HEK293 (cell line): ENCODE data around the gene RSRC1.

Source experiments
- GFI1B ChIP-seq: fragments of 450-650 bp; formaldehyde crosslinking; IDR thresholded peaks from 2 replicates; pipeline ENCODE4 v1.5.1; 2016; ENCODE audit warnings: missing biosample characterization, missing genetic modification characterization
- GLIS1 ChIP-seq: fragments of 450-650 bp; formaldehyde crosslinking; IDR thresholded peaks from 2 replicates; pipeline ENCODE4 v1.5.1; 2016; ENCODE audit warnings: missing biosample characterization, missing genetic modification characterization
- HOXA7 ChIP-seq: sonication (generic); formaldehyde crosslinking; IDR thresholded peaks from 2 replicates; pipeline ENCODE4 v1.8.1; 2022; ENCODE audit warnings: missing genetic modification reagents, borderline replicate concordance
- KLF1 ChIP-seq: fragments of 450-650 bp; formaldehyde crosslinking; IDR thresholded peaks from 2 replicates; pipeline ENCODE4 v1.5.1; 2016; ENCODE audit warnings: missing biosample characterization, missing genetic modification characterization
- MEIS1 ChIP-seq: sonication (generic); formaldehyde crosslinking; IDR thresholded peaks from 2 replicates; pipeline ENCODE4 v1.8.1; 2022; ENCODE audit warnings: missing genetic modification reagents, mild to moderate bottlenecking, borderline replicate concordance
- OVOL3 ChIP-seq: fragments of 450-650 bp; formaldehyde crosslinking; IDR thresholded peaks from 2 replicates; pipeline ENCODE4 v1.5.1; 2016; ENCODE audit warnings: missing biosample characterization, missing genetic modification characterization
- PRDM6 ChIP-seq: fragments of 450-650 bp; formaldehyde crosslinking; IDR thresholded peaks from 2 replicates; pipeline ENCODE4 v1.5.1; 2017; ENCODE audit warnings: missing biosample characterization, missing genetic modification characterization
- SCRT2 ChIP-seq: fragments of 450-650 bp; formaldehyde crosslinking; IDR thresholded peaks from 2 replicates; pipeline ENCODE4 v1.5.1; 2016; ENCODE audit warnings: missing biosample characterization, missing genetic modification characterization
- SP2 ChIP-seq: fragments of 450-650 bp; formaldehyde crosslinking; IDR thresholded peaks from 2 replicates; pipeline ENCODE4 v1.5.1; 2016; ENCODE audit warnings: missing biosample characterization, missing genetic modification characterization
- TRIM28 ChIP-seq: IDR thresholded peaks from 2 replicates; pipeline ENCODE4 v1.6.1; 2011; ENCODE audit warnings: low read length, control low read depth, borderline replicate concordance
- YY1 ChIP-seq: fragments of 450-650 bp; formaldehyde crosslinking; IDR thresholded peaks from 2 replicates; pipeline ENCODE4 v1.5.1; 2018; ENCODE audit warnings: missing biosample characterization, missing genetic modification characterization
- ZBTB48 ChIP-seq: fragments of 450-650 bp; formaldehyde crosslinking; IDR thresholded peaks from 2 replicates; pipeline ENCODE4 v1.5.1; 2016; ENCODE audit warnings: missing biosample characterization, missing genetic modification characterization
- ZBTB6 ChIP-seq: fragments of 450-650 bp; formaldehyde crosslinking; IDR thresholded peaks from 2 replicates; pipeline ENCODE4 v1.5.1; 2017; ENCODE audit warnings: missing biosample characterization, missing genetic modification characterization
- ZBTB7A ChIP-seq: fragments of 450-650 bp; formaldehyde crosslinking; IDR thresholded peaks from 2 replicates; pipeline ENCODE4 v1.5.1; 2016; ENCODE audit warnings: low read depth, missing biosample characterization, missing genetic modification characterization
- ZFP41 ChIP-seq: fragments of 450-650 bp; formaldehyde crosslinking; IDR thresholded peaks from 2 replicates; pipeline ENCODE4 v1.5.1; 2016; ENCODE audit warnings: missing biosample characterization, missing genetic modification characterization, borderline replicate concordance
- ZNF10 ChIP-seq: fragments of 450-650 bp; formaldehyde crosslinking; IDR thresholded peaks from 2 replicates; pipeline ENCODE4 v1.5.1; 2017; ENCODE audit warnings: missing biosample characterization, missing genetic modification characterization
- ZNF114 ChIP-seq: fragments of 450-650 bp; formaldehyde crosslinking; IDR thresholded peaks from 2 replicates; pipeline ENCODE4 v1.5.0; 2017; ENCODE audit warnings: missing biosample characterization, missing genetic modification characterization
- ZNF202 ChIP-seq: fragments of 450-650 bp; formaldehyde crosslinking; IDR thresholded peaks from 2 replicates; pipeline ENCODE4 v1.5.1; 2016; ENCODE audit warnings: missing biosample characterization, missing genetic modification characterization, borderline replicate concordance
- ZNF214 ChIP-seq: fragments of 450-650 bp; formaldehyde crosslinking; IDR thresholded peaks from 2 replicates; pipeline ENCODE4 v1.5.1; 2017; ENCODE audit warnings: missing biosample characterization, mild to moderate bottlenecking, missing genetic modification characterization, borderline replicate concordance
- ZNF223 ChIP-seq: fragments of 450-650 bp; formaldehyde crosslinking; IDR thresholded peaks from 2 replicates; pipeline ENCODE4 v1.5.1; 2016; ENCODE audit warnings: missing biosample characterization, missing genetic modification characterization
- ZNF23 ChIP-seq: fragments of 450-650 bp; formaldehyde crosslinking; IDR thresholded peaks from 2 replicates; pipeline ENCODE4 v1.5.1; 2016; ENCODE audit warnings: missing biosample characterization, missing genetic modification characterization, borderline replicate concordance
- ZNF26 ChIP-seq: fragments of 450-650 bp; formaldehyde crosslinking; IDR thresholded peaks from 2 replicates; pipeline ENCODE4 v1.5.1; 2016; ENCODE audit warnings: missing biosample characterization, missing genetic modification characterization
- ZNF341 ChIP-seq: fragments of 450-650 bp; formaldehyde crosslinking; IDR thresholded peaks from 2 replicates; pipeline ENCODE4; 2016; ENCODE audit warnings: low read depth, missing biosample characterization, missing genetic modification characterization
- ZNF350 ChIP-seq: fragments of 450-650 bp; formaldehyde crosslinking; IDR thresholded peaks from 2 replicates; pipeline ENCODE4 v1.5.0; 2017; ENCODE audit warnings: missing biosample characterization, mild to moderate bottlenecking, missing genetic modification characterization
- ZNF366 ChIP-seq: fragments of 450-650 bp; formaldehyde crosslinking; conservative IDR thresholded peaks from 2 replicates; pipeline ENCODE4 v1.5.1; 2016; ENCODE audit warnings: missing biosample characterization, missing genetic modification characterization
- ZNF426 ChIP-seq: fragments of 450-650 bp; formaldehyde crosslinking; IDR thresholded peaks from 2 replicates; pipeline ENCODE4 v1.5.1; 2017; ENCODE audit warnings: missing biosample characterization, missing genetic modification characterization, mild to moderate bottlenecking, inconsistent platforms, moderate library complexity
- ZNF473 ChIP-seq: fragments of 450-650 bp; formaldehyde crosslinking; IDR thresholded peaks from 2 replicates; pipeline ENCODE4 v1.5.1; 2017; ENCODE audit warnings: missing biosample characterization, missing genetic modification characterization
- ZNF529 ChIP-seq: fragments of 450-650 bp; formaldehyde crosslinking; IDR thresholded peaks from 2 replicates; pipeline ENCODE4 v1.5.1; 2017; ENCODE audit warnings: missing genetic modification characterization, missing biosample characterization; ENCODE audit not compliant: insufficient replicate concordance
- ZNF530 ChIP-seq: fragments of 450-650 bp; formaldehyde crosslinking; IDR thresholded peaks from 2 replicates; pipeline ENCODE4 v1.5.1; 2016; ENCODE audit warnings: low read depth, missing biosample characterization, missing genetic modification characterization
- ZNF621 ChIP-seq: fragments of 450-650 bp; formaldehyde crosslinking; IDR thresholded peaks from 2 replicates; pipeline ENCODE4 v1.5.1; 2017; ENCODE audit warnings: missing biosample characterization, missing genetic modification characterization
- ZNF701 ChIP-seq: fragments of 450-650 bp; formaldehyde crosslinking; IDR thresholded peaks from 2 replicates; pipeline ENCODE4 v1.5.1; 2016; ENCODE audit warnings: missing biosample characterization, missing genetic modification characterization
- TF ChIP-seq, protein P1 (sequence below): fragments of 450-650 bp; formaldehyde crosslinking; IDR thresholded peaks from 2 replicates; pipeline ENCODE4 v1.5.1; 2016; ENCODE audit warnings: missing biosample characterization, missing genetic modification characterization
- TF ChIP-seq, protein P2 (sequence below): fragments of 450-650 bp; formaldehyde crosslinking; IDR thresholded peaks from 2 replicates; pipeline ENCODE4 v1.5.1; 2016; ENCODE audit warnings: missing biosample characterization, missing genetic modification characterization, low read depth
- TF ChIP-seq, protein P3 (sequence below): fragments of 450-650 bp; formaldehyde crosslinking; IDR thresholded peaks from 2 replicates; pipeline ENCODE4 v1.5.1; 2016; ENCODE audit warnings: missing biosample characterization, missing genetic modification characterization

The RSRC1 gene

DNA sequence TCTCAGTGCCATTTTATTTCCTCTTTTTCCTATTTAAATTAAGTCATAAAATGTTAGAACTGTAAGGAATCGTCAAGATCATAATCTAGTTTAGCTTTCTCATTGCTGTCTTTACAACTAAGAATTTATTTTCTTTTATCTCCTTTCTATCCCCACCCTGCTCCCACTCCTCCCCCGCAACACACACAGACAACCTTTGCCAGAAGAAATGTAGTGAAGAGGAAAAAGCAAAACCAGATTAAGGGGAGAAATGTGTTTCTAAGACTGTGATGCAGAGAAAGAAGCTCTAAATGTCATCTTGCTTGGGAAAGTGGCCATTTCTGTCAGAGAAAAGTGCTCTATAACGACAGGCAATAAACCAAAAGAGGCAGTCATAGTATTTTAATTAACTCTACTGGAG, 382.8 kb downstream of the RSRC1 start (continued):
- TF ChIP-seq OVOL3 (peak; percentile 50; the same call in 1 of the 2 replicates), ZNF10 (tag by site-specific recombination) (no peak), PRDM6 (tag by site-specific recombination) (peak; percentile 94), ZNF214 (tag by site-specific recombination) (no peak), SCRT2 (tag by site-specific recombination) (no peak), ZNF202 (tag by site-specific recombination) (no peak), ZNF114 (tag by site-specific recombination) (no peak), TRIM28 (no peak; the same call in 1 of the 2 replicates), ZNF621 (tag by site-specific recombination) (no peak), ZNF530 (tag by site-specific recombination) (no peak), ZBTB7A (no peak), ZBTB6 (tag by site-specific recombination) (no peak), HOXA7 (no peak), ZNF23 (tag by site-specific recombination) (no peak), ZBTB48 (tag by site-specific recombination) (no peak), ZNF341 (tag by site-specific recombination) (no peak), ZNF701 (tag by site-specific recombination) (no peak), ZNF26 (tag by site-specific recombination) (no peak), ZNF426 (tag by site-specific recombination) (no peak), YY1 (tag by site-specific recombination) (no peak), GLIS1 (no peak), ZNF529 (tag by site-specific recombination) (no peak), ZNF223 (tag by site-specific recombination) (no peak), GFI1B (tag by site-specific recombination) (no peak), ZNF473 (tag by site-specific recombination) (no peak), SP2 (tag by site-specific recombination) (no peak), ZFP41 (tag by site-specific recombination) (no peak), MEIS1 (CRISPR knock-in tag) (no peak), ZNF366 (tag by site-specific recombination) (no peak), ZNF350 (no peak), KLF1 (tag by site-specific recombination) (peak; percentile 62; the same call in 1 of the 2 replicates)
- TF ChIP-seq, protein P1, sequence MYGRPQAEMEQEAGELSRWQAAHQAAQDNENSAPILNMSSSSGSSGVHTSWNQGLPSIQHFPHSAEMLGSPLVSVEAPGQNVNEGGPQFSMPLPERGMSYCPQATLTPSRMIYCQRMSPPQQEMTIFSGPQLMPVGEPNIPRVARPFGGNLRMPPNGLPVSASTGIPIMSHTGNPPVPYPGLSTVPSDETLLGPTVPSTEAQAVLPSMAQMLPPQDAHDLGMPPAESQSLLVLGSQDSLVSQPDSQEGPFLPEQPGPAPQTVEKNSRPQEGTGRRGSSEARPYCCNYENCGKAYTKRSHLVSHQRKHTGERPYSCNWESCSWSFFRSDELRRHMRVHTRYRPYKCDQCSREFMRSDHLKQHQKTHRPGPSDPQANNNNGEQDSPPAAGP (tag by site-specific recombination), result no peak
- TF ChIP-seq, protein P2, sequence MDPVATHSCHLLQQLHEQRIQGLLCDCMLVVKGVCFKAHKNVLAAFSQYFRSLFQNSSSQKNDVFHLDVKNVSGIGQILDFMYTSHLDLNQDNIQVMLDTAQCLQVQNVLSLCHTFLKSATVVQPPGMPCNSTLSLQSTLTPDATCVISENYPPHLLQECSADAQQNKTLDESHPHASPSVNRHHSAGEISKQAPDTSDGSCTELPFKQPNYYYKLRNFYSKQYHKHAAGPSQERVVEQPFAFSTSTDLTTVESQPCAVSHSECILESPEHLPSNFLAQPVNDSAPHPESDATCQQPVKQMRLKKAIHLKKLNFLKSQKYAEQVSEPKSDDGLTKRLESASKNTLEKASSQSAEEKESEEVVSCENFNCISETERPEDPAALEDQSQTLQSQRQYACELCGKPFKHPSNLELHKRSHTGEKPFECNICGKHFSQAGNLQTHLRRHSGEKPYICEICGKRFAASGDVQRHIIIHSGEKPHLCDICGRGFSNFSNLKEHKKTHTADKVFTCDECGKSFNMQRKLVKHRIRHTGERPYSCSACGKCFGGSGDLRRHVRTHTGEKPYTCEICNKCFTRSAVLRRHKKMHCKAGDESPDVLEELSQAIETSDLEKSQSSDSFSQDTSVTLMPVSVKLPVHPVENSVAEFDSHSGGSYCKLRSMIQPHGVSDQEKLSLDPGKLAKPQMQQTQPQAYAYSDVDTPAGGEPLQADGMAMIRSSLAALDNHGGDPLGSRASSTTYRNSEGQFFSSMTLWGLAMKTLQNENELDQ (tag by site-specific recombination), result no peak
- TF ChIP-seq, protein P3, sequence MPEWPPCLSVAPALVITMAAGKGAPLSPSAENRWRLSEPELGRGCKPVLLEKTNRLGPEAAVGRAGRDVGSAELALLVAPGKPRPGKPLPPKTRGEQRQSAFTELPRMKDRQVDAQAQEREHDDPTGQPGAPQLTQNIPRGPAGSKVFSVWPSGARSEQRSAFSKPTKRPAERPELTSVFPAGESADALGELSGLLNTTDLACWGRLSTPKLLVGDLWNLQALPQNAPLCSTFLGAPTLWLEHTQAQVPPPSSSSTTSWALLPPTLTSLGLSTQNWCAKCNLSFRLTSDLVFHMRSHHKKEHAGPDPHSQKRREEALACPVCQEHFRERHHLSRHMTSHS (tag by site-specific recombination), result no peak
